NCI-H1694 treated with DMSO at 0.1 percent for 48 hours (cell line): Measurements from ENCODE around the gene CSNK1G1.
"Not testable (repeated sequence)": the region's sequence is repeated elsewhere in the genome, so short reads cannot be mapped to it uniquely, and the experiment has no call there.

Experiments used
- DNase-seq: peaks from one replicate; lab custom pipeline; 2025; lab: John Stamatoyannopoulos, UW

The CSNK1G1 gene

GRCh38 chr15:64133623-64134344 lies 222.2 kb downstream of the CSNK1G1 start:
- no peak for DNase-seq

- DNase-seq, result no peak
Observed at GRCh38 chr15:64132217-64132616, 223.8 kb downstream of the CSNK1G1 start.

- no peak for DNase-seq
Observed at GRCh38 chr15:64131547-64131946, 224.4 kb downstream of the CSNK1G1 start.

GRCh38 chr15:64130159-64130558 lies 225.8 kb downstream of the CSNK1G1 start:
- DNase-seq, result no peak

GRCh38 chr15:64127521-64128270 lies 228.3 kb downstream of the CSNK1G1 start:
- no peak for DNase-seq

GRCh38 chr15:64125978-64126377 lies 230.0 kb downstream of the CSNK1G1 start:
- DNase-seq, result no peak

- no peak for DNase-seq
Observed at GRCh38 chr15:64122936-64123351, 233.0 kb downstream of the CSNK1G1 start.

GRCh38 chr15:64122444-64122843 lies 233.5 kb downstream of the CSNK1G1 start:
- no peak for DNase-seq

- DNase-seq, result no peak
Observed at GRCh38 chr15:64121614-64122013, 234.4 kb downstream of the CSNK1G1 start.

- not testable (repeated sequence) for DNase-seq
Observed at GRCh38 chr15:64120322-64120721, 235.7 kb downstream of the CSNK1G1 start.

GRCh38 chr15:64117759-64118487 lies 238.1 kb downstream of the CSNK1G1 start:
- no peak for DNase-seq
